HepG2 (cell line): Measurements from ENCODE around the gene SLC4A2. TPM values are rescaled to one million over a fixed set of nuclear protein-coding genes. Genes with fewer than 3 reads are reported as not detected.

ENCODE experiments used
- ELF3 ChIP-seq: IDR thresholded peaks from 2 replicates; pipeline ENCODE4 v1.6.1; 2016; ENCODE audit warnings: missing genetic modification reagents, missing compliant biosample characterization
- FOXP1 ChIP-seq, 2 experiments: fragments of 450-650 bp in 1 of 2; IDR thresholded peaks; 2 replicates each; pipeline ENCODE4 v1.6.1; 2017 to 2018; ENCODE audit warnings: antibody characterized with exemption in 1 of 2
- HCFC1 ChIP-seq: fragments of 150-350 bp; IDR thresholded peaks from 2 replicates; pipeline ENCODE4 v1.6.1; 2014; ENCODE audit warnings: low read depth, low read length
- HDAC1 ChIP-seq: sonication (generic); formaldehyde crosslinking; IDR thresholded peaks from 2 replicates; pipeline ENCODE4 v1.5.1; 2020; ENCODE audit warnings: mild to moderate bottlenecking, missing genetic modification reagents
- IKZF5 ChIP-seq: IDR thresholded peaks from 2 replicates; pipeline ENCODE4 v1.6.1; 2018; ENCODE audit warnings: missing genetic modification reagents, mild to moderate bottlenecking, missing compliant biosample characterization
- JUNB ChIP-seq: sonication (generic); formaldehyde crosslinking; IDR thresholded peaks from 2 replicates; pipeline ENCODE4 v1.8.0; 2022; ENCODE audit warnings: missing genetic modification reagents, mild to moderate bottlenecking, borderline replicate concordance
- JUND ChIP-seq: sonication (generic); formaldehyde crosslinking; IDR thresholded peaks from 2 replicates; pipeline ENCODE4 v1.8.0; 2022; ENCODE audit warnings: mild to moderate bottlenecking, missing genetic modification reagents
- MZF1 ChIP-seq: sonication (generic); formaldehyde crosslinking; IDR thresholded peaks from 2 replicates; pipeline ENCODE4 v1.8.1; 2023; ENCODE audit warnings: mild to moderate bottlenecking, missing genetic modification reagents, borderline replicate concordance
- NFATC3 ChIP-seq: sonication (generic); formaldehyde crosslinking; IDR thresholded peaks from 2 replicates; pipeline ENCODE4 v1.5.1; 2020; ENCODE audit warnings: mild to moderate bottlenecking, missing genetic modification reagents
- SP5 ChIP-seq: IDR thresholded peaks from 2 replicates; pipeline ENCODE4 v1.6.1; 2016; ENCODE audit warnings: low read depth, borderline replicate concordance
- SUZ12 ChIP-seq: fragments of 150-350 bp; IDR thresholded peaks from 2 replicates; pipeline ENCODE4 v1.6.1; 2014; ENCODE audit warnings: low read depth, low read length
- TFDP1 ChIP-seq: IDR thresholded peaks from 2 replicates; pipeline ENCODE4 v1.6.1; 2016; ENCODE audit warnings: missing compliant biosample characterization, missing genetic modification reagents, borderline replicate concordance
- ZNF121 ChIP-seq: sonication (generic); formaldehyde crosslinking; IDR thresholded peaks from 2 replicates; pipeline ENCODE4 v1.5.0; 2020; ENCODE audit warnings: mild to moderate bottlenecking, missing genetic modification reagents
- ZNF180 ChIP-seq: sonication (generic); formaldehyde crosslinking; IDR thresholded peaks from 2 replicates; pipeline ENCODE4 v1.4.0; 2020; ENCODE audit warnings: low read depth, missing genetic modification reagents, borderline replicate concordance
- ZNF253 ChIP-seq: sonication (generic); formaldehyde crosslinking; IDR thresholded peaks from 2 replicates; pipeline ENCODE4 v1.8.0; 2022; ENCODE audit warnings: mild to moderate bottlenecking, missing genetic modification reagents, borderline replicate concordance
- ZNF280D ChIP-seq: sonication (generic); formaldehyde crosslinking; IDR thresholded peaks from 2 replicates; pipeline ENCODE4 v1.5.1; 2020; ENCODE audit warnings: mild to moderate bottlenecking, missing genetic modification reagents
- ZNF331 ChIP-seq: sonication (generic); formaldehyde crosslinking; IDR thresholded peaks from 2 replicates; pipeline ENCODE4 v1.4.0; 2020; ENCODE audit warnings: missing genetic modification reagents
- ZNF354B ChIP-seq: sonication (generic); formaldehyde crosslinking; IDR thresholded peaks from 2 replicates; pipeline ENCODE4 v1.8.0; 2022; ENCODE audit warnings: mild to moderate bottlenecking, missing genetic modification reagents
- ZNF598 ChIP-seq: sonication (generic); formaldehyde crosslinking; IDR thresholded peaks from 2 replicates; pipeline ENCODE4 v1.5.1; 2020; ENCODE audit warnings: mild to moderate bottlenecking, missing genetic modification reagents, borderline replicate concordance
- ZNF629 ChIP-seq: sonication (generic); formaldehyde crosslinking; conservative IDR thresholded peaks from 2 replicates; pipeline ENCODE4 v1.5.0; 2020; ENCODE audit warnings: missing genetic modification reagents
- ZNF660 ChIP-seq: sonication (generic); formaldehyde crosslinking; IDR thresholded peaks from 2 replicates; pipeline ENCODE4 v1.5.1; 2020; ENCODE audit warnings: mild to moderate bottlenecking, low read depth, missing genetic modification reagents, borderline replicate concordance
- ZNF737 ChIP-seq: sonication (generic); formaldehyde crosslinking; IDR thresholded peaks from 2 replicates; pipeline ENCODE4 v1.5.0; 2020; ENCODE audit warnings: missing genetic modification reagents, mild to moderate bottlenecking, borderline replicate concordance
- ZNF788 ChIP-seq: sonication (generic); formaldehyde crosslinking; IDR thresholded peaks from 2 replicates; pipeline ENCODE4 v1.5.0; 2020; ENCODE audit warnings: mild to moderate bottlenecking, missing genetic modification reagents, borderline replicate concordance
- ZNF83 ChIP-seq: sonication (generic); formaldehyde crosslinking; IDR thresholded peaks from 2 replicates; pipeline ENCODE4 v1.4.0; 2020; ENCODE audit warnings: missing genetic modification reagents, mild to moderate bottlenecking, borderline replicate concordance
- polyA plus RNA-seq, 8 experiments: library from polyadenylated mRNA; depleted of rRNA in 3 of 8; stranded (reverse) in 7 of 8; unstranded in 1 of 8; fragments of >200 nt; fragmentation: Illumina TruSeq in 4 of 8; extraction: Trizol in 4 of 8; gene quantifications; 2 replicates each; pipeline versions ENCODE4 v1.2.1 to v1.2.3, GENCODE V29; 2011 to 2016; ENCODE audit warnings: low read depth in 4 of 8, missing spikeins in 1 of 8, mixed read lengths in 1 of 8; ENCODE audit not compliant: insufficient read depth in 1 of 8
- total RNA-seq, 5 experiments: library from RNA; depleted of rRNA; stranded (reverse); fragments of >200 nt; fragmentation: Illumina TruSeq; extraction: Trizol; gene quantifications; 2 replicates each; pipeline ENCODE4 v1.2.3, GENCODE V29; 2016; ENCODE audit warnings: low read depth in 1 of 5
- TF ChIP-seq, protein P1 (sequence below): IDR thresholded peaks from 2 replicates; pipeline ENCODE4 v1.6.1; 2016; ENCODE audit warnings: control low read depth

Gene SLC4A2
- total and polyA plus RNA-seq, 2 of the 13 experiments (the other 11 are each of a cell fraction or from before 2014, with no cell fraction given): 51.9 to 73.4 TPM

DNA sequence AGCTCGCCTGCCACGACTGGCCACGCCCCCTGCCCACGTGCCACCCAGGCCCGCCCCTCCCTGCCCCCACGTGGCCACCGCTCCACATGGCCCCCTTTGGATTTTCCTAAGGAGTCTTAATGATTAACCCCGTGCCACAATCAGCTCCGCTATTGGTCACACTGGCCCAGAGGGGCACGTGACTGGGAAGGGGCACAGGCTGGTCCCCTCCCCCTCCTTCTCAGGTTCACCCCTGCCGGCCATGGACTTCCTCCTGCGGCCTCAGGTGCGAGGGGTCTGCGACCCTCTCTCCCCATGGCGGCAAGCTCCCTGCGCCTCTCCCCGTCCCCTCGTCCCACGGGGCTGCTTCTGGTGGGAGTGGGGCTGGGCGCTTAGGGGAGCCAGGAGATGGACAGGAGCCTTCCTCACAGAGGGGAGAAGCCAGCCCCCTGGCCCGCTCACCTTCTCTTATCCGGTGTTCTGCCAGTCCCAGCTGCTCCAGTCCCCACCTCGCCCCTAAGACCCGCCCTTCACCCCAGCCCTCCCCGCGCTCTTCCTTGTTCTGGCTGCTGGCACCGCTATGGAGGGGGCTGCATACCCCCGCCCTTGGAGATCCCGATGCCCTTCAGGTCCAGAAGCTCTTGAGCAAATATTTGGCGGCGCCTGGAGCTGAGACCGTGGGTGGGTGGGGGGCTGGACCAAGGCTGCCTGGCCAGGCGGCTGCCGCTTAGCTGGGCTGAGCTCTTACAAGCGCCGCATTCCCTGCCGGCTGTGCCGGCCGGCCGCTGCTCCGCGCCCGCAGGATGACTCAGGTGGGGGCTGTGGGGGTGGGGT is 3.2 kb downstream of the SLC4A2 start (continued):
- TF ChIP-seq ZNF280D (CRISPR knock-in tag): no peak
- TF ChIP-seq JUNB (CRISPR knock-in tag): no peak
- TF ChIP-seq, protein P1, sequence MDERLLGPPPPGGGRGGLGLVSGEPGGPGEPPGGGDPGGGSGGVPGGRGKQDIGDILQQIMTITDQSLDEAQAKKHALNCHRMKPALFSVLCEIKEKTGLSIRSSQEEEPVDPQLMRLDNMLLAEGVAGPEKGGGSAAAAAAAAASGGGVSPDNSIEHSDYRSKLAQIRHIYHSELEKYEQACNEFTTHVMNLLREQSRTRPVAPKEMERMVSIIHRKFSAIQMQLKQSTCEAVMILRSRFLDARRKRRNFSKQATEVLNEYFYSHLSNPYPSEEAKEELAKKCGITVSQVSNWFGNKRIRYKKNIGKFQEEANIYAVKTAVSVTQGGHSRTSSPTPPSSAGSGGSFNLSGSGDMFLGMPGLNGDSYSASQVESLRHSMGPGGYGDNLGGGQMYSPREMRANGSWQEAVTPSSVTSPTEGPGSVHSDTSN: no peak
- no peak for TF ChIP-seq ZNF180 (CRISPR knock-in tag)
- no peak for TF ChIP-seq SUZ12
- TF ChIP-seq SP5 (CRISPR knock-in tag): no peak
- no peak for TF ChIP-seq MZF1 (CRISPR knock-in tag)
- TF ChIP-seq ZNF83: no peak
- no peak for TF ChIP-seq HCFC1
- no peak for TF ChIP-seq TFDP1 (CRISPR knock-in tag)
- no peak for TF ChIP-seq ZNF121
- TF ChIP-seq ZNF629 (CRISPR knock-in tag): no peak
- TF ChIP-seq ZNF598 (CRISPR knock-in tag): no peak
- peak; percentile 28; the same call in 1 of the 2 replicates for TF ChIP-seq ZNF788 (CRISPR knock-in tag)
- no peak for TF ChIP-seq ZNF660 (CRISPR knock-in tag)
- TF ChIP-seq HDAC1 (CRISPR knock-in tag): peak; percentile 54
- peak; percentile 75 for TF ChIP-seq ELF3 (CRISPR knock-in tag)
- no peak for TF ChIP-seq ZNF354B (CRISPR knock-in tag)
- TF ChIP-seq ZNF737: no peak
- TF ChIP-seq JUND (CRISPR knock-in tag): no peak
- TF ChIP-seq ZNF253: no peak
- no peak for TF ChIP-seq NFATC3 (CRISPR knock-in tag)
- no peak for TF ChIP-seq FOXP1 (IDR thresholded peaks at IDR 0.05)
- TF ChIP-seq FOXP1 (CRISPR knock-in tag; IDR thresholded peaks at IDR 0.05): no peak
- no peak for TF ChIP-seq ZNF331 (CRISPR knock-in tag)
- 0 out of 2 replicates have a peak, but pooled peaks have one; percentile 64 for TF ChIP-seq IKZF5
